ENCODE measurements around the gene SLC39A9.

DNA sequence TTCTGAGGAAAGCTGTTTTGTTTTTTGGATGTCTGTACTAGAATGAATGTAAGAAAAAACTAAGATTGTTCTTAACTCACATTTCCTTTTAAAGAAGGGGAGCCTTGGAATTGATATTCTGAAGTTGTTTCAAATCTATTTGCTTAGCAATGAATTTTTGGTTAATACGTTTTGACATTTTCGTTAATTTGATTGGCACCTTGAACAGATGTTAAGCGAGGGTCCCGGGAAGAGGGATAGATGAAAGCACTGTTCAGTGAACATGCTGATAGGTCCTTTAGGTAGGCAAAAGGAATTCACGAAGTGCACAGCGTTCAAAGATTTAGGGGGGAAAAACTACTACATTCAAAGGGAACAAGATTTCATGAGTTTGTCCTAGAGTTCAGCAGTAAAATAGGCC, 1.7 kb downstream of the SLC39A9 start:
- TF ChIP-seq, protein P1, sequence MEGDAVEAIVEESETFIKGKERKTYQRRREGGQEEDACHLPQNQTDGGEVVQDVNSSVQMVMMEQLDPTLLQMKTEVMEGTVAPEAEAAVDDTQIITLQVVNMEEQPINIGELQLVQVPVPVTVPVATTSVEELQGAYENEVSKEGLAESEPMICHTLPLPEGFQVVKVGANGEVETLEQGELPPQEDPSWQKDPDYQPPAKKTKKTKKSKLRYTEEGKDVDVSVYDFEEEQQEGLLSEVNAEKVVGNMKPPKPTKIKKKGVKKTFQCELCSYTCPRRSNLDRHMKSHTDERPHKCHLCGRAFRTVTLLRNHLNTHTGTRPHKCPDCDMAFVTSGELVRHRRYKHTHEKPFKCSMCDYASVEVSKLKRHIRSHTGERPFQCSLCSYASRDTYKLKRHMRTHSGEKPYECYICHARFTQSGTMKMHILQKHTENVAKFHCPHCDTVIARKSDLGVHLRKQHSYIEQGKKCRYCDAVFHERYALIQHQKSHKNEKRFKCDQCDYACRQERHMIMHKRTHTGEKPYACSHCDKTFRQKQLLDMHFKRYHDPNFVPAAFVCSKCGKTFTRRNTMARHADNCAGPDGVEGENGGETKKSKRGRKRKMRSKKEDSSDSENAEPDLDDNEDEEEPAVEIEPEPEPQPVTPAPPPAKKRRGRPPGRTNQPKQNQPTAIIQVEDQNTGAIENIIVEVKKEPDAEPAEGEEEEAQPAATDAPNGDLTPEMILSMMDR (IDR thresholded peaks at IDR 0.05): no peak
- TF ChIP-seq POLR2A (IDR thresholded peaks at IDR 0.05): no peak

Measured in esophagus squamous epithelium (tissue), 4 donors.